ENCODE data around the gene MYH15. TPM values are rescaled to one million over a fixed set of nuclear protein-coding genes. Genes with fewer than 3 reads are reported as not detected.
A peak's percentile ranks its signal among the peaks of the same experiment; 100 is the strongest.

Gene MYH15
- total RNA-seq, 1 donor from 2014 or later, result 0.36 TPM

DNA sequence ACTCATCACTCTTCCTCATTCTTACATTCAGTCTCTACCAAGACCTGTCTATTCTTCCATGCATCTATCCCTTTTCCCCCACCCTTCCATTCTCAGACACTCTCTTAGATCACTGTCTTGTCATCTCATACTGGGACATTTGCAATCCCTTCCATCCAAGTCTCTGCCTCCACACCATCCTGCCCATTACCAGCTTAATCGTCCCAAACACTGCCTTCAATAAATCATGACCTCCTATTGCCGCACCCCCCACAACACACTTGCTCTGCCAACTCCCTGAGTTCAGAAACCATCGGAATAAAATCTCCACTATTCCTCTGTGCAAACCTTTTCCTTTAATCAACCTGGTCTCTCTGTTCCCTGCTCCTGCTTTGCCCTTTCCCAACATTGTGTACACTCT is 18.9 kb downstream of the MYH15 start:
- Mint-ChIP-seq H3K27me3 (ENCODE audit: low read depth) (no peaks in the 10 kb centered on the region), H3K36me3 (no peaks in the 10 kb centered on the region), H3K27ac (no peak overlapping the region), H3K4me3 (no peak overlapping the region), H3K9me3 (no peaks in the 10 kb centered on the region), H3K4me1 (peaks cover 13% of the 10 kb centered on the region)
- TF ChIP-seq, protein P1, sequence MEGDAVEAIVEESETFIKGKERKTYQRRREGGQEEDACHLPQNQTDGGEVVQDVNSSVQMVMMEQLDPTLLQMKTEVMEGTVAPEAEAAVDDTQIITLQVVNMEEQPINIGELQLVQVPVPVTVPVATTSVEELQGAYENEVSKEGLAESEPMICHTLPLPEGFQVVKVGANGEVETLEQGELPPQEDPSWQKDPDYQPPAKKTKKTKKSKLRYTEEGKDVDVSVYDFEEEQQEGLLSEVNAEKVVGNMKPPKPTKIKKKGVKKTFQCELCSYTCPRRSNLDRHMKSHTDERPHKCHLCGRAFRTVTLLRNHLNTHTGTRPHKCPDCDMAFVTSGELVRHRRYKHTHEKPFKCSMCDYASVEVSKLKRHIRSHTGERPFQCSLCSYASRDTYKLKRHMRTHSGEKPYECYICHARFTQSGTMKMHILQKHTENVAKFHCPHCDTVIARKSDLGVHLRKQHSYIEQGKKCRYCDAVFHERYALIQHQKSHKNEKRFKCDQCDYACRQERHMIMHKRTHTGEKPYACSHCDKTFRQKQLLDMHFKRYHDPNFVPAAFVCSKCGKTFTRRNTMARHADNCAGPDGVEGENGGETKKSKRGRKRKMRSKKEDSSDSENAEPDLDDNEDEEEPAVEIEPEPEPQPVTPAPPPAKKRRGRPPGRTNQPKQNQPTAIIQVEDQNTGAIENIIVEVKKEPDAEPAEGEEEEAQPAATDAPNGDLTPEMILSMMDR (IDR thresholded peaks at IDR 0.05; ENCODE audit: unreplicated experiment), result no peak
- no peak for DNase-seq (ENCODE audit: low spot score in 2 of 2, unreplicated experiment in 2 of 2)

GRCh38 chr3:108489776-108490175 is 20.6 kb downstream of the MYH15 start:
- no peaks in the 10 kb centered on the region for H3K27me3 Mint-ChIP-seq (ENCODE audit: low read depth)
- no peak overlapping the region for H3K4me3 Mint-ChIP-seq
- DNase-seq (ENCODE audit: low spot score in 2 of 2, unreplicated experiment in 2 of 2), result no peak
- H3K9me3 Mint-ChIP-seq, result no peaks in the 10 kb centered on the region
- no peaks in the 10 kb centered on the region for H3K36me3 Mint-ChIP-seq
- no peak overlapping the region for H3K27ac Mint-ChIP-seq
- peaks cover 18% of the 10 kb centered on the region for H3K4me1 Mint-ChIP-seq
- TF ChIP-seq, protein P1 (IDR thresholded peaks at IDR 0.05; ENCODE audit: unreplicated experiment), result peak; percentile 64

DNA sequence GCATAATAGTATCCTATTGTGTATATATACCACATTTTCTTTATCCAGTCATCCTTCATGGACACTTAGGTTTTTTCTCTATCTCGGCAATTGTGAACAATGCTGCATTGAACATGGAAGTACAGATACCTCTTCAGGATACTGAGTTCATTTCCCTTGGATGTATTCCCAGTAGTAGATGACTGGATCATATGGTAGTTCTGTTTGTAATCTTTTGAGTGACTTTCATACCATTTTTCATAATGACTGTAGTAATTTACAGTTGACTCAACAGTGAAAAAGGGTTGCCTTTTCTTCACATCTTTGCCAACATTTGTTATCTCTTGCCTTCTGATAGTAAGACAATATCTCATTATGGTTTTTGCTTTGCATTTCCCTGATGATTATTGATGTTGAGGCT is 21.8 kb downstream of the MYH15 start:
- peaks cover 20% of the 10 kb centered on the region for H3K4me1 Mint-ChIP-seq
- H3K36me3 Mint-ChIP-seq, result no peaks in the 10 kb centered on the region
- H3K9me3 Mint-ChIP-seq, result no peaks in the 10 kb centered on the region
- no peak overlapping the region for H3K27ac Mint-ChIP-seq
- H3K4me3 Mint-ChIP-seq, result no peak overlapping the region
- DNase-seq (ENCODE audit: low spot score in 2 of 2, unreplicated experiment in 2 of 2), result no peak
- TF ChIP-seq, protein P1 (IDR thresholded peaks at IDR 0.05; ENCODE audit: unreplicated experiment), result no peak
- no peaks in the 10 kb centered on the region for H3K27me3 Mint-ChIP-seq (ENCODE audit: low read depth)

DNA sequence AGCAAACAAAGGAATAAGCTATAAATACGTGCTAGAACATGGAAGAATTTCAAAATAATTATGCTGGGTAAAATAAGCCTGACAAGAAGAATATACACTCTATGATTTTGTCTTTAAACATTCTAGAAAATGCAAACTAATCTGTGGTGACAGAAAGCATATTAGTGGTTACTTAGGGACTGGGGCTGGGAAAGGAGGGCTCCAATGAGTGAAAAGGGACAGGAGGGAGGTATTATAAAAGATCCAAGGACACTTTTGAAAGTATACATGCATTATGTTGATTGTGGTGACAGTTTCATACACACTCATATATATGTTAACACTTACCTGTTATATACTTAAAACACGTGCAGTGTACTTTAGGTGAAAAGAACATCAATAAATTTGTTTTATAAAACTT is 23.0 kb downstream of the MYH15 start:
- Mint-ChIP-seq H3K9me3 (no peaks in the 10 kb centered on the region), H3K4me1 (peaks cover 20% of the 10 kb centered on the region), H3K27me3 (ENCODE audit: low read depth) (no peaks in the 10 kb centered on the region), H3K36me3 (no peaks in the 10 kb centered on the region), H3K27ac (no peak overlapping the region), H3K4me3 (no peak overlapping the region)
- no peak for DNase-seq (ENCODE audit: low spot score in 2 of 2, unreplicated experiment in 2 of 2)
- TF ChIP-seq, protein P1 (IDR thresholded peaks at IDR 0.05; ENCODE audit: unreplicated experiment), result no peak

GRCh38 chr3:108486941-108487340 is 23.5 kb downstream of the MYH15 start:
- Mint-ChIP-seq H3K9me3 (no peaks in the 10 kb centered on the region), H3K4me1 (peaks cover 20% of the 10 kb centered on the region), H3K27ac (no peak overlapping the region), H3K4me3 (no peak overlapping the region), H3K27me3 (ENCODE audit: low read depth) (no peaks in the 10 kb centered on the region), H3K36me3 (no peaks in the 10 kb centered on the region)
- no peak for DNase-seq (ENCODE audit: low spot score in 2 of 2, unreplicated experiment in 2 of 2)
- TF ChIP-seq, protein P1 (IDR thresholded peaks at IDR 0.05; ENCODE audit: unreplicated experiment), result no peak

DNA sequence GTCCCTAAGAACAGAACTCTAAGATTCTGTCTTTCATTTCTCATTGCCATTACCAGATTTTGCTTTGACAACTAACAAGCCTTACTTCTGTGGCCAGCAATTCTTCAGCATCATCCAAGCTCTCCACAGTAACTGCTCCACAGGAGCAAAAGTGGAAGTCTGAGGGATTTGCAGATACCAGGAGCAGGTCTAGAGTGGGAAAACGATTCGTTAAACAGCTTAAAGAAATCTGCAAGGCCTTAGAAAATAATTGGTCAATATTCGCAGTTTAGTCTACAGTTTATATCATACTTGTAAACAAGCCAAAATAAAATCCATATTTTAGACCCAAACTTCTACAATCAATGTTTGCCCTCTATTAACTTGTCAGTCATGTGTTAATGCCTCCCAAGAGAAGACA is 24.1 kb downstream of the MYH15 start:
- Mint-ChIP-seq H3K4me1 (peaks cover 20% of the 10 kb centered on the region), H3K27ac (no peak overlapping the region), H3K9me3 (no peaks in the 10 kb centered on the region), H3K36me3 (no peaks in the 10 kb centered on the region), H3K4me3 (no peak overlapping the region), H3K27me3 (ENCODE audit: low read depth) (no peaks in the 10 kb centered on the region)
- no peak for DNase-seq (ENCODE audit: low spot score in 2 of 2, unreplicated experiment in 2 of 2)
- TF ChIP-seq, protein P1 (IDR thresholded peaks at IDR 0.05; ENCODE audit: unreplicated experiment), result no peak

Data from mesothelial cell of epicardium (in vitro differentiated cells).